ENCODE measurements around the gene BPIFB2.

DNA sequence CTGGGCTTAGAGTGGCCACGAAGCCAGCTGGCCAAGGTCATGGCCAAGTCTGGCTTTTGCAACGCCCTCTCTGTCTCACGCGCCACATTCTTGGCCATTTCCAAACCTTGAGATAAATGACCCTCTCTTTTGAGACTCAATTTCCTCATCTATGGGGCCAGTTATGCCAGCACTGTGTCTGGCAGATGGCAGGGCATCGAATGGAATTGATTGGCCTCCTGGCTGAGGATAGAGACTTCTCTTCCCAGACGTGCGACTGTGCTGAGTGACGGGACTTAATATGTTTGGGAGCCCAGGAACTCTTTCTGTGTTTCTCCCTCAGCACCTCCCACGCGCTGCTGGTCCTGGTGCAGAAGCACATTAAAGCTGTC is 7.6 kb downstream of the BPIFB2 start:
- TF ChIP-seq, protein P1, sequence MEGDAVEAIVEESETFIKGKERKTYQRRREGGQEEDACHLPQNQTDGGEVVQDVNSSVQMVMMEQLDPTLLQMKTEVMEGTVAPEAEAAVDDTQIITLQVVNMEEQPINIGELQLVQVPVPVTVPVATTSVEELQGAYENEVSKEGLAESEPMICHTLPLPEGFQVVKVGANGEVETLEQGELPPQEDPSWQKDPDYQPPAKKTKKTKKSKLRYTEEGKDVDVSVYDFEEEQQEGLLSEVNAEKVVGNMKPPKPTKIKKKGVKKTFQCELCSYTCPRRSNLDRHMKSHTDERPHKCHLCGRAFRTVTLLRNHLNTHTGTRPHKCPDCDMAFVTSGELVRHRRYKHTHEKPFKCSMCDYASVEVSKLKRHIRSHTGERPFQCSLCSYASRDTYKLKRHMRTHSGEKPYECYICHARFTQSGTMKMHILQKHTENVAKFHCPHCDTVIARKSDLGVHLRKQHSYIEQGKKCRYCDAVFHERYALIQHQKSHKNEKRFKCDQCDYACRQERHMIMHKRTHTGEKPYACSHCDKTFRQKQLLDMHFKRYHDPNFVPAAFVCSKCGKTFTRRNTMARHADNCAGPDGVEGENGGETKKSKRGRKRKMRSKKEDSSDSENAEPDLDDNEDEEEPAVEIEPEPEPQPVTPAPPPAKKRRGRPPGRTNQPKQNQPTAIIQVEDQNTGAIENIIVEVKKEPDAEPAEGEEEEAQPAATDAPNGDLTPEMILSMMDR (IDR thresholded peaks at IDR 0.05; ENCODE audit: insufficient read depth, low read depth, low read length), result no peak
- TF ChIP-seq EZH2 (IDR thresholded peaks at IDR 0.05; ENCODE audit: insufficient read depth, low read length), result no peak

Data from astrocyte (in vitro differentiated cells and primary cell).